IMR-90 (cell line): ENCODE data around the gene TP53BP2. TPM values are rescaled to one million over a fixed set of nuclear protein-coding genes. Genes with fewer than 3 reads are reported as not detected.

ENCODE experiments used
- ATAC-seq: fragments of 200-7000 bp; cut with Tn5 transposase; 2 replicates; pipeline ENCODE4 v1.9.1; 2020; ENCODE audit warnings: low read depth, mild to moderate bottlenecking, moderate library complexity
- BruUV-seq: library from RNA; stranded (reverse); fragments of 400-500 nt; replicated peaks from 2 replicates; lab custom pipeline; 2021; lab: Mats Ljungman, UMichigan
- CTCF ChIA-PET: fragments of 300-600 bp; formaldehyde crosslinking; extraction: SDS; loops from one replicate; lab custom pipeline; 2021; ENCODE audit warnings: antibody characterized with exemption; lab: Yijun Ruan, JAX
- POLR2A ChIA-PET: fragments of 300-600 bp; sonication (Branson Sonifier 250); formaldehyde crosslinking; loops from one replicate; lab custom pipeline; 2022; ENCODE audit warnings: antibody characterized with exemption; ENCODE audit not compliant: unreplicated experiment; lab: Charles Lee
- DNase-seq: peaks from one replicate; pipeline ENCODE4 v3.0.0; 2013
- H2AFZ ChIP-seq: replicated peaks from 2 replicates; pipeline ENCODE3; 2013; ENCODE audit warnings: low read length, mild to moderate bottlenecking; ENCODE audit not compliant: poor library complexity
- H2AK5ac ChIP-seq: 2 replicates; pipeline ENCODE4 v1.6.1; 2013; ENCODE audit warnings: low read depth, low read length, inconsistent platforms
- H2AK9ac ChIP-seq: replicated peaks from 2 replicates; pipeline ENCODE3; 2013; ENCODE audit warnings: mild to moderate bottlenecking, low read depth, low read length, moderate library complexity; ENCODE audit not compliant: poor library complexity
- H2BK120ac ChIP-seq: 2 replicates; pipeline ENCODE4 v1.6.1; 2013; ENCODE audit warnings: low read depth, low read length, inconsistent platforms
- H2BK15ac ChIP-seq: 3 replicates; pipeline ENCODE4 v1.6.1; 2013; ENCODE audit warnings: low read depth, low read length, inconsistent platforms
- H2BK20ac ChIP-seq: 2 replicates; pipeline ENCODE4 v1.6.1; 2013; ENCODE audit warnings: low read depth, mild to moderate bottlenecking, inconsistent platforms, low read length, moderate library complexity
- H2BK5ac ChIP-seq: 2 replicates; pipeline ENCODE4 v1.6.1; 2013; ENCODE audit warnings: mild to moderate bottlenecking, low read depth, low read length, inconsistent platforms; ENCODE audit not compliant: poor library complexity, severe bottlenecking
- H3K14ac ChIP-seq: replicated peaks from 2 replicates; pipeline ENCODE4 v1.6.1; 2013; ENCODE audit warnings: low read depth, low read length, inconsistent platforms
- H3K18ac ChIP-seq: 2 replicates; pipeline ENCODE4 v1.6.1; 2013; ENCODE audit warnings: low read depth, low read length, control low read depth
- H3K23ac ChIP-seq: 2 replicates; pipeline ENCODE4 v1.6.1; 2013; ENCODE audit warnings: low read depth, low read length, inconsistent platforms
- H3K27ac ChIP-seq: 2 replicates; pipeline ENCODE4 v1.5.1; 2013; ENCODE audit warnings: mild to moderate bottlenecking, control low read depth, low read length; ENCODE audit not compliant: insufficient read depth
- H3K27me3 ChIP-seq: 2 replicates; pipeline ENCODE4 v1.6.1; 2013; ENCODE audit warnings: low read length; ENCODE audit not compliant: control insufficient read depth, insufficient read depth
- H3K36me3 ChIP-seq: 2 replicates; pipeline ENCODE4 v1.6.1; 2013; ENCODE audit warnings: low read length, mixed read lengths; ENCODE audit not compliant: control insufficient read depth, insufficient read depth
- H3K4ac ChIP-seq: 2 replicates; pipeline ENCODE4 v1.6.1; 2013; ENCODE audit warnings: low read depth, low read length, inconsistent platforms
- H3K4me1 ChIP-seq: 2 replicates; pipeline ENCODE4 v1.6.1; 2013; ENCODE audit warnings: low read length, mixed read lengths; ENCODE audit not compliant: control insufficient read depth, insufficient read depth
- H3K4me2 ChIP-seq: 2 replicates; pipeline ENCODE4 v1.6.1; 2013; ENCODE audit warnings: low read depth, mild to moderate bottlenecking, control low read depth, low read length, moderate library complexity
- H3K4me3 ChIP-seq: 2 replicates; pipeline ENCODE4 v1.5.1; 2013; ENCODE audit warnings: low read depth, mild to moderate bottlenecking, control low read depth, low read length, moderate library complexity; ENCODE audit not compliant: insufficient read depth
- H3K56ac ChIP-seq: 2 replicates; pipeline ENCODE4 v1.6.1; 2013; ENCODE audit warnings: low read length, inconsistent platforms; ENCODE audit not compliant: insufficient read depth; ENCODE audit errors: extremely low read depth
- H3K79me1 ChIP-seq, 2 experiments: 2 replicates each; pipeline ENCODE4 v1.6.1; 2013; ENCODE audit warnings: low read length in 2 of 2, inconsistent platforms in 1 of 2, low read depth in 1 of 2
- H3K9ac ChIP-seq: 2 replicates; pipeline ENCODE4 v1.6.1; 2013; ENCODE audit warnings: low read depth, low read length, control low read depth
- H3K9me1 ChIP-seq: 2 replicates; pipeline ENCODE4 v1.6.1; 2013; ENCODE audit warnings: low read length, inconsistent platforms; ENCODE audit not compliant: insufficient read depth
- H3K9me3 ChIP-seq: 2 replicates; pipeline ENCODE4 v1.6.1; 2013; ENCODE audit warnings: low read length; ENCODE audit not compliant: control insufficient read depth, insufficient read depth
- H4K20me1 ChIP-seq: 2 replicates; pipeline ENCODE4 v1.6.1; 2013; ENCODE audit warnings: low read length, inconsistent platforms; ENCODE audit not compliant: insufficient read depth
- H4K5ac ChIP-seq: 2 replicates; pipeline ENCODE4 v1.6.1; 2013; ENCODE audit warnings: mild to moderate bottlenecking, low read depth, low read length, control low read depth
- H4K8ac ChIP-seq, 2 experiments: 2 replicates each; pipeline ENCODE4 v1.6.1; 2013; ENCODE audit warnings: low read depth in 2 of 2, low read length in 2 of 2, control low read depth in 1 of 2, inconsistent platforms in 1 of 2
- H4K91ac ChIP-seq: 2 replicates; pipeline ENCODE4 v1.6.1; 2013; ENCODE audit warnings: low read depth, low read length, inconsistent platforms; ENCODE audit not compliant: insufficient read depth
- BHLHE40 ChIP-seq: fragments of 150-350 bp; IDR thresholded peaks from 2 replicates; pipeline ENCODE4 v1.6.1; 2016; ENCODE audit warnings: mild to moderate bottlenecking, low read depth, low read length
- CEBPB ChIP-seq: IDR thresholded peaks from 2 replicates; pipeline ENCODE4 v1.6.1; 2012; ENCODE audit warnings: low read depth, low read length, improper control_type of control experiment
- CHD1 ChIP-seq: IDR thresholded peaks from 2 replicates; pipeline ENCODE4 v1.6.1; 2012; ENCODE audit warnings: low read depth, low read length, improper control_type of control experiment
- CTCF ChIP-seq: conservative IDR thresholded peaks from 2 replicates; pipeline ENCODE4 v1.5.1; 2012; ENCODE audit warnings: mild to moderate bottlenecking, low read depth, low read length, improper control_type of control experiment
- ELK1 ChIP-seq: fragments of 150-350 bp; IDR thresholded peaks from 2 replicates; pipeline ENCODE4 v1.6.1; 2016; ENCODE audit warnings: low read depth, mild to moderate bottlenecking, low read length, moderate library complexity, borderline replicate concordance
- FOS ChIP-seq: fragments of 150-350 bp; IDR thresholded peaks from 2 replicates; pipeline ENCODE4 v1.6.1; 2016; ENCODE audit warnings: low read depth, low read length
- MAFK ChIP-seq: IDR thresholded peaks from 2 replicates; pipeline ENCODE4 v1.6.1; 2012; ENCODE audit warnings: low read depth, low read length, improper control_type of control experiment
- MAZ ChIP-seq: IDR thresholded peaks from 2 replicates; pipeline ENCODE4 v1.6.1; 2012; ENCODE audit warnings: low read depth, mild to moderate bottlenecking, low read length, improper control_type of control experiment, moderate library complexity, borderline replicate concordance
- MXI1 ChIP-seq: IDR thresholded peaks from 2 replicates; pipeline ENCODE4 v1.6.1; 2012; ENCODE audit warnings: low read depth, mild to moderate bottlenecking, low read length, moderate library complexity, borderline replicate concordance
- NFE2L2 ChIP-seq: fragments of 150-350 bp; IDR thresholded peaks from 2 replicates; pipeline ENCODE4 v1.6.1; 2016; ENCODE audit warnings: low read depth, mild to moderate bottlenecking, low read length
- POLR2A ChIP-seq: IDR thresholded peaks from 2 replicates; pipeline ENCODE4 v1.6.1; 2012; ENCODE audit warnings: mild to moderate bottlenecking, low read depth, low read length
- RAD21 ChIP-seq: IDR thresholded peaks from 2 replicates; pipeline ENCODE4 v1.6.1; 2012; ENCODE audit warnings: low read length, improper control_type of control experiment
- RCOR1 ChIP-seq: IDR thresholded peaks from 2 replicates; pipeline ENCODE4 v1.6.1; 2012; ENCODE audit warnings: mild to moderate bottlenecking, low read length, improper control_type of control experiment; ENCODE audit not compliant: insufficient replicate concordance
- RFX5 ChIP-seq: IDR thresholded peaks from 2 replicates; pipeline ENCODE4 v1.8.0; 2012; ENCODE audit warnings: low read depth, mild to moderate bottlenecking, low read length, moderate library complexity
- SMC3 ChIP-seq: fragments of 150-350 bp; IDR thresholded peaks from 2 replicates; pipeline ENCODE4 v1.6.1; 2016; ENCODE audit warnings: low read depth, mild to moderate bottlenecking, antibody characterized with exemption, low read length, moderate library complexity
- USF2 ChIP-seq: fragments of 150-350 bp; IDR thresholded peaks from 2 replicates; pipeline ENCODE4 v1.6.1; 2017; ENCODE audit warnings: mild to moderate bottlenecking, antibody characterized with exemption, low read length, low read depth
- WGBS, 2 experiments: methylation state at CpG; one replicate each; pipeline versions ENCODE4 v1.1.5 to v1.1.7; 2013; ENCODE audit warnings: missing lambda C conversion rate in 2 of 2; ENCODE audit not compliant: insufficient read length in 1 of 2; ENCODE audit errors: extremely low coverage in 2 of 2; 5-methylcytosine and 5-hydroxymethylcytosine counted together
- dilution Hi-C: fragments of 300-500 bp; cut with HindIII; formaldehyde crosslinking; loops from one replicate; pipeline ENCODE4 v1.14.3; 2018; ENCODE audit warnings: low sequenced_read_pairs; ENCODE audit not compliant: unreplicated experiment
- in situ Hi-C: fragments of 300-500 bp; cut with MboI; formaldehyde crosslinking; loops from 3 replicates; pipeline ENCODE4 v1.14.3; 2019; ENCODE audit warnings: low sequenced_read_pairs, inconsistent platforms, mixed read lengths
- intact Hi-C: fragments of 100-400 bp; cut with micrococcal nuclease; formaldehyde crosslinking; loops from 2 replicates; pipeline ENCODE4 v1.10.0; 2022
- polyA plus RNA-seq, 3 experiments: library from polyadenylated mRNA; depleted of rRNA; stranded (reverse); fragments of >200 nt; gene quantifications; 2 replicates each; pipeline ENCODE4 v1.2.3, GENCODE V29; 2012; ENCODE audit warnings: low replicate concordance in 1 of 3
- total RNA-seq: library from RNA; depleted of rRNA; stranded (reverse); fragments of >200 nt; gene quantifications from 2 replicates; pipeline ENCODE4 v1.2.3, GENCODE V29; 2012

The TP53BP2 gene
- total and polyA plus RNA-seq, 2 of the 4 experiments (the other 2 are of a cell fraction) = 19.9 to 35.0 TPM

GRCh38 chr1:223852337-223852736 is 6.6 kb upstream of the TP53BP2 start:
- CTCF ChIA-PET = no interaction called here

More at GRCh38 chr1:223852337-223852736, 6.6 kb upstream of the TP53BP2 start:
- Histone ChIP-seq H4K91ac (no peak overlapping the region), H2BK20ac (0 out of 2 replicates have a peak overlapping the region, but pooled peaks have one; percentile 9), H3K36me3 (no peaks in the 10 kb centered on the region), H2BK5ac (no peak overlapping the region), H3K18ac (no peak overlapping the region), H3K4me1 (peaks cover 4% of the 10 kb centered on the region), H4K8ac (no peak overlapping the region), H3K4ac (no peak overlapping the region; the same call in 1 of the 2 replicates), H3K9me1 (peaks cover 5% of the 10 kb centered on the region; the same call in 1 of the 2 replicates), H3K14ac (peak overlapping the region; percentile 37), H2AK9ac (no peak overlapping the region), H3K27me3 (no peaks in the 10 kb centered on the region), H2AFZ (no peak overlapping the region), H3K56ac (no peak overlapping the region), H3K9ac (no peak overlapping the region), H3K27ac (no peak overlapping the region), H3K23ac (no peak overlapping the region), H3K79me1 (0 out of 4 replicates have a peak, but pooled peaks cover 0 to 4% of the 10 kb centered on the region in 2 experiments), H2AK5ac (no peak overlapping the region), H2BK120ac (peak overlapping the region; percentile 18; the same call in 1 of the 2 replicates), H4K20me1 (no peaks in the 10 kb centered on the region), H3K4me2 (no peak overlapping the region), H2BK15ac (0 out of 3 replicates have a peak overlapping the region, but pooled peaks have one; percentile 63), H3K4me3 (no peak overlapping the region), H3K9me3 (no peaks in the 10 kb centered on the region), H4K5ac (no peak overlapping the region)
- POLR2A ChIA-PET = interaction anchor here (1.3 kb wide), 1 partner anchor 10 kb away, joined by 6 read pairs; no protein-coding TSS in a partner anchor
- no peak for ATAC-seq
- intact Hi-C loops = no loop called here
- no CpG with 5 or more reads among the region's 1 CpG for WGBS, 2 experiments
- dilution Hi-C loops = no loop called here
- in situ Hi-C loops = no loop called here
- TF ChIP-seq CTCF = no peak
- TF ChIP-seq USF2 = no peak
- no peak for TF ChIP-seq MXI1
- TF ChIP-seq CEBPB = no peak
- TF ChIP-seq FOS = no peak
- no peak for TF ChIP-seq CHD1
- no peak for TF ChIP-seq RCOR1
- TF ChIP-seq NFE2L2 = no peak
- no peak for TF ChIP-seq ELK1
- no peak for TF ChIP-seq MAFK
- TF ChIP-seq RAD21 = no peak
- TF ChIP-seq POLR2A = no peak
- TF ChIP-seq RFX5 = no peak
- no peak for TF ChIP-seq SMC3
- TF ChIP-seq BHLHE40 = no peak
- no peak for TF ChIP-seq MAZ
- no peak for DNase-seq
- BruUV-seq = no TSS peak
